K562 (cell line): ENCODE results near the gene KMT2E. TPM values are rescaled to one million over a fixed set of nuclear protein-coding genes. Genes with fewer than 3 reads are reported as not detected.

Source experiments
- FOXP1 ChIP-seq: sonication (generic); formaldehyde crosslinking; IDR thresholded peaks from 2 replicates; pipeline ENCODE4 v1.8.0; 2022; ENCODE audit warnings: mild to moderate bottlenecking, missing genetic modification reagents
- GATAD2B ChIP-seq: fragments of 450-650 bp; IDR thresholded peaks from 2 replicates; pipeline ENCODE4 v1.6.1; 2017; ENCODE audit warnings: mild to moderate bottlenecking, borderline replicate concordance
- HNRNPLL ChIP-seq: fragments of 200-400 bp; formaldehyde crosslinking; IDR thresholded peaks from 2 replicates; pipeline ENCODE4 v1.6.1; 2017; ENCODE audit warnings: low read length, low read depth, mild to moderate bottlenecking; ENCODE audit not compliant: poor library complexity, severe bottlenecking
- MYC ChIP-seq, 2 experiments: fragments of 250-450 bp in 1 of 2; sonication (Bioruptor Pico) in 1 of 2; IDR thresholded peaks; 2 replicates each; pipeline versions ENCODE4 v1.5.1 to v1.6.1; 2012 to 2021; ENCODE audit warnings: low read depth in 2 of 2, borderline replicate concordance in 1 of 2, improper control_type of control experiment in 1 of 2, low read length in 1 of 2, mild to moderate bottlenecking in 1 of 2, moderate library complexity in 1 of 2
- NUFIP1 ChIP-seq: fragments of 450-650 bp; IDR thresholded peaks from 2 replicates; pipeline ENCODE4 v1.6.1; 2018; ENCODE audit not compliant: partially characterized antibody
- POU5F1 ChIP-seq: fragments of 150-350 bp; IDR thresholded peaks from 2 replicates; pipeline ENCODE4 v1.6.1; 2014; ENCODE audit warnings: borderline replicate concordance, low read length, low read depth, mild to moderate bottlenecking; ENCODE audit not compliant: partially characterized antibody
- SAP30 ChIP-seq: fragments of 200-600 bp; sonication (generic); IDR thresholded peaks from 2 replicates; pipeline ENCODE4 v1.6.1; 2012; ENCODE audit warnings: borderline replicate concordance, low read depth, mild to moderate bottlenecking, moderate library complexity, low read length, control low read depth, inconsistent platforms; ENCODE audit not compliant: insufficient read depth, poor library complexity, severe bottlenecking
- SETDB1 ChIP-seq: IDR thresholded peaks from one replicate; pipeline ENCODE4 v1.6.1; 2012; ENCODE audit warnings: low read length, control low read depth, inconsistent platforms
- SIX5 ChIP-seq, 2 experiments: IDR thresholded peaks; 2 replicates each; pipeline ENCODE4 v1.6.1; 2011; ENCODE audit warnings: low read length in 2 of 2, borderline replicate concordance in 1 of 2, low read depth in 1 of 2, mild to moderate bottlenecking in 1 of 2, moderate library complexity in 1 of 2; ENCODE audit not compliant: insufficient read depth in 1 of 2
- SMAD4 ChIP-seq: fragments of 250-450 bp; sonication (Bioruptor Pico); conservative IDR thresholded peaks from 2 replicates; pipeline ENCODE4 v1.8.0; 2021; ENCODE audit warnings: inconsistent platforms, mild to moderate bottlenecking, moderate library complexity
- SP1 ChIP-seq: sonication (generic); formaldehyde crosslinking; IDR thresholded peaks from 2 replicates; pipeline ENCODE4 v1.8.1; 2022; ENCODE audit warnings: mild to moderate bottlenecking, missing genetic modification reagents
- YY1 ChIP-seq, 3 experiments: IDR thresholded peaks; 2 replicates each; pipeline ENCODE4 v1.6.1; 2011; ENCODE audit warnings: low read length in 2 of 3, mild to moderate bottlenecking in 2 of 3, moderate library complexity in 2 of 3, borderline replicate concordance in 1 of 3, control low read depth in 1 of 3, low read depth in 1 of 3; ENCODE audit not compliant: insufficient read depth in 3 of 3, insufficient replicate concordance in 2 of 3, control insufficient read depth in 1 of 3, insufficient read length in 1 of 3; ENCODE audit errors: extremely low read depth in 1 of 3
- ZNF76 ChIP-seq: fragments of 250-450 bp; sonication (Bioruptor Pico); IDR thresholded peaks from 2 replicates; pipeline ENCODE4 v1.4.0; 2020; ENCODE audit warnings: mild to moderate bottlenecking, moderate library complexity, borderline replicate concordance
- polyA plus RNA-seq, 8 experiments: library from polyadenylated mRNA; depleted of rRNA in 4 of 8; stranded (reverse) in 5 of 8; unstranded in 3 of 8; fragments of >200 nt; fragmentation: Nextera tagmentation in 2 of 8; fragmentation: Illumina TruSeq in 1 of 8; extraction: Ambion mirVana in 2 of 8; extraction: Trizol in 1 of 8; gene quantifications; 2 replicates each; pipeline versions ENCODE4 v1.2.1 to v1.2.3, GENCODE V29; 2011 to 2014; ENCODE audit warnings: inconsistent platforms in 1 of 8, missing spikeins in 1 of 8
- total RNA-seq, 7 experiments: library from RNA; depleted of rRNA in 6 of 7; stranded (reverse); fragments of >200 nt in 6 of 7; fragmentation: Illumina TruSeq in 2 of 7; extraction: Trizol in 2 of 7; gene quantifications; 2 replicates each; pipeline versions ENCODE4 v1.2.1 to v1.2.3, GENCODE V29; 2011 to 2021; ENCODE audit warnings: low replicate concordance in 1 of 7
- TF ChIP-seq, protein P1 (sequence below): sonication (generic); formaldehyde crosslinking; IDR thresholded peaks from 2 replicates; pipeline ENCODE4 v1.8.0; 2022; ENCODE audit warnings: missing genetic modification reagents, mild to moderate bottlenecking, borderline replicate concordance
- TF ChIP-seq, protein P2 (sequence below): sonication (generic); formaldehyde crosslinking; IDR thresholded peaks from 2 replicates; pipeline ENCODE4 v1.9.0; 2022; ENCODE audit warnings: mild to moderate bottlenecking, missing genetic modification reagents

KMT2E gene
- total and polyA plus RNA-seq, 9 of the 15 experiments (the other 6 are each of a cell fraction or from before 2014, with no cell fraction given) = 8.9 to 55.3 (median 38.1) TPM

DNA sequence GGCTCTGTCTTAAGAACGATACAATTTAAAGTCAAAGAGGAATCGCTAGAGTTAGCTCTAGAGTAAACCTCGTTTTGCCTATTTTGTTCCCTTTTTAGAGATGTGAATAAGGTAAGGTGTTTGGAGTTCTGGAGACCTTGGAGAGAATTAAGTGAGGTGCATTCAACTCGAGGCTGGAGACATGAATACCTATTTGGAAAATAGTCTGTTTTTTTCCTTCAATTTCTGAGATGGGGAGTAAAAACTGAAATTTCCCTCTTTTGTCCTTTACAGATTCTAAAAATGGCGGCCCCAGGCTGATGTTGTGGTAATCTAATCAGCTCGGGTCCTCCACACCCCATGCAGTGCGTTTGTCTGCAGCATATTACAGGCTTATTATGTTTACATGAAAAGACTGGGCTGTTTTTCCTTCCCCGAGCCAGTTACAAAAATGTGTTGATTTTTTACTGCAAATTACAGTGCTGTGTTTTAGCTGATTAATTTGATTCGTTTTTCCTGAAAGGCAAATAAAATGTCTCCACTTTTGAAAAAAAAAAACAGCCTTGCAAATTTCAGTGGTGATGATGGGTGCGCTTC is 1.5 kb downstream of the KMT2E start (continued):
- TF ChIP-seq FOXP1 (CRISPR knock-in tag) = no peak
- TF ChIP-seq HNRNPLL = no peak
- 0 out of 2 replicates have a peak, but pooled peaks have one; percentile 8 for TF ChIP-seq SP1 (CRISPR knock-in tag)
- TF ChIP-seq SETDB1 = no peak
- TF ChIP-seq SIX5 (IDR thresholded peaks at IDR 0.05; ENCODE audit: borderline replicate concordance in 1 of 2, insufficient read depth in 1 of 2, low read depth in 1 of 2, low read length in 2 of 2) = no peak
- TF ChIP-seq POU5F1 = no peak
- TF ChIP-seq ZNF76 = no peak
- TF ChIP-seq, protein P1, sequence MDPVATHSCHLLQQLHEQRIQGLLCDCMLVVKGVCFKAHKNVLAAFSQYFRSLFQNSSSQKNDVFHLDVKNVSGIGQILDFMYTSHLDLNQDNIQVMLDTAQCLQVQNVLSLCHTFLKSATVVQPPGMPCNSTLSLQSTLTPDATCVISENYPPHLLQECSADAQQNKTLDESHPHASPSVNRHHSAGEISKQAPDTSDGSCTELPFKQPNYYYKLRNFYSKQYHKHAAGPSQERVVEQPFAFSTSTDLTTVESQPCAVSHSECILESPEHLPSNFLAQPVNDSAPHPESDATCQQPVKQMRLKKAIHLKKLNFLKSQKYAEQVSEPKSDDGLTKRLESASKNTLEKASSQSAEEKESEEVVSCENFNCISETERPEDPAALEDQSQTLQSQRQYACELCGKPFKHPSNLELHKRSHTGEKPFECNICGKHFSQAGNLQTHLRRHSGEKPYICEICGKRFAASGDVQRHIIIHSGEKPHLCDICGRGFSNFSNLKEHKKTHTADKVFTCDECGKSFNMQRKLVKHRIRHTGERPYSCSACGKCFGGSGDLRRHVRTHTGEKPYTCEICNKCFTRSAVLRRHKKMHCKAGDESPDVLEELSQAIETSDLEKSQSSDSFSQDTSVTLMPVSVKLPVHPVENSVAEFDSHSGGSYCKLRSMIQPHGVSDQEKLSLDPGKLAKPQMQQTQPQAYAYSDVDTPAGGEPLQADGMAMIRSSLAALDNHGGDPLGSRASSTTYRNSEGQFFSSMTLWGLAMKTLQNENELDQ (CRISPR knock-in tag) = peak; percentile 15; the same call in 1 of the 2 replicates
- TF ChIP-seq SMAD4 (CRISPR knock-in tag) = 0 out of 2 replicates have a peak, but pooled peaks have one; percentile 10
- TF ChIP-seq MYC (IDR thresholded peaks at IDR 0.05; ENCODE audit: low read depth, low read length) = peak; percentile 30; the same call in 1 of the 2 replicates
- no peak for TF ChIP-seq MYC (CRISPR knock-in tag; IDR thresholded peaks at IDR 0.05; ENCODE audit: borderline replicate concordance, low read depth)
- TF ChIP-seq NUFIP1 = no peak
- TF ChIP-seq, protein P2, sequence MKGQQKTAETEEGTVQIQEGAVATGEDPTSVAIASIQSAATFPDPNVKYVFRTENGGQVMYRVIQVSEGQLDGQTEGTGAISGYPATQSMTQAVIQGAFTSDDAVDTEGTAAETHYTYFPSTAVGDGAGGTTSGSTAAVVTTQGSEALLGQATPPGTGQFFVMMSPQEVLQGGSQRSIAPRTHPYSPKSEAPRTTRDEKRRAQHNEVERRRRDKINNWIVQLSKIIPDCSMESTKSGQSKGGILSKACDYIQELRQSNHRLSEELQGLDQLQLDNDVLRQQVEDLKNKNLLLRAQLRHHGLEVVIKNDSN (CRISPR knock-in tag) = no peak
- peak; percentile 66 to 95 (median 81) for TF ChIP-seq YY1 (IDR thresholded peaks at IDR 0.05; ENCODE audit: borderline replicate concordance in 1 of 3, control insufficient read depth in 1 of 3, extremely low read depth in 1 of 3, insufficient read depth in 3 of 3, insufficient read length in 1 of 3, insufficient replicate concordance in 2 of 3, low read depth in 1 of 3, low read length in 2 of 3)
- TF ChIP-seq SAP30 = no peak
- no peak for TF ChIP-seq GATAD2B
